HepG2 (cell line): ENCODE data around the gene DRAXIN. TPM values are rescaled to one million over a fixed set of nuclear protein-coding genes. Genes with fewer than 3 reads are reported as not detected.

Experiments
- ATAC-seq: fragments of 200-7000 bp; cut with Tn5 transposase; 3 replicates; pipeline ENCODE4 v1.9.1; 2020; ENCODE audit warnings: mild to moderate bottlenecking, moderate library complexity
- BruUV-seq: library from RNA; stranded (reverse); fragments of 400-500 nt; replicated peaks from 2 replicates; lab custom pipeline; 2021; lab: Mats Ljungman, UMichigan
- CTCF ChIA-PET: fragments of 300-600 bp; formaldehyde crosslinking; extraction: SDS; loops from one replicate; lab custom pipeline; 2021; ENCODE audit warnings: low total read pairs, inconsistent platforms, low intra/inter-chr PET ratio; lab: Yijun Ruan, JAX
- POLR2A ChIA-PET: fragments of 350-600 bp; sonication (Branson Sonifier 250); formaldehyde crosslinking; loops from one replicate; lab custom pipeline; 2020; ENCODE audit warnings: antibody characterized with exemption, inconsistent platforms; lab: Yijun Ruan, JAX
- DNase-seq: peaks from one replicate; pipeline ENCODE4 v3.0.0-alpha.2; 2015; ENCODE audit warnings: low spot score
- FAIRE-seq: peaks from 3 replicates; lab custom pipeline; 2011; peaks lifted over from hg19 to GRCh38; lab: Jason Lieb, UNC
- H2AFZ ChIP-seq: one replicate; pipeline ENCODE4 v1.6.1; 2011; ENCODE audit warnings: low read length, inconsistent platforms
- H3K27ac ChIP-seq: fragments of 300-600 bp; 3 replicates; pipeline ENCODE4 v1.8.0; 2011; ENCODE audit warnings: mixed run types, mild to moderate bottlenecking, mixed read lengths, low read length, inconsistent platforms; ENCODE audit not compliant: insufficient read depth; ENCODE audit errors: extremely low read length
- H3K27me3 ChIP-seq, 2 experiments: fragments of 200-600 bp in 1 of 2; 2 replicates in 1 of 2; 3 replicates in 1 of 2; pipeline versions ENCODE4 v1.6.0 to v1.8.0; 2011; ENCODE audit warnings: low read length in 2 of 2, mild to moderate bottlenecking in 2 of 2, moderate library complexity in 2 of 2, inconsistent platforms in 1 of 2; ENCODE audit not compliant: insufficient read depth in 2 of 2, control insufficient read depth in 1 of 2
- H3K36me3 ChIP-seq, 2 experiments: fragments of 200-600 bp in 1 of 2; replicated peaks in 1 of 2; 2 replicates in 1 of 2; 3 replicates in 1 of 2; pipeline versions ENCODE4 v1.5.1 to v1.8.0; 2011; ENCODE audit warnings: low read length in 2 of 2, inconsistent platforms in 1 of 2; ENCODE audit not compliant: insufficient read depth in 2 of 2, control insufficient read depth in 1 of 2
- H3K4me1 ChIP-seq: 2 replicates; pipeline ENCODE4 v1.5.1; 2012; ENCODE audit warnings: low read length, inconsistent platforms; ENCODE audit not compliant: insufficient read depth
- H3K4me2 ChIP-seq: 2 replicates; pipeline ENCODE4 v1.6.0; 2011; ENCODE audit warnings: low read depth, low read length, inconsistent platforms
- H3K4me3 ChIP-seq, 3 experiments: fragments of 200-600 bp in 1 of 3; sonication (generic), shearing (Covaris generic) in 1 of 3; replicated peaks in 1 of 3; 2 replicates each; pipeline ENCODE4 v1.5.1; 2011 to 2016; ENCODE audit warnings: low read length in 3 of 3, inconsistent platforms in 2 of 3, low read depth in 2 of 3, mild to moderate bottlenecking in 2 of 3, control low read depth in 1 of 3, mixed read lengths in 1 of 3; ENCODE audit not compliant: insufficient read depth in 1 of 3
- H3K79me2 ChIP-seq: one replicate; pipeline ENCODE4 v1.6.1; 2011; ENCODE audit warnings: low read length, inconsistent platforms; ENCODE audit not compliant: insufficient read depth
- H3K9ac ChIP-seq: 2 replicates; pipeline ENCODE4 v1.6.0; 2011; ENCODE audit warnings: mild to moderate bottlenecking, low read depth, low read length, inconsistent platforms; ENCODE audit not compliant: insufficient read depth
- H3K9me3 ChIP-seq: 2 replicates; pipeline ENCODE4 v1.5.1; 2012; ENCODE audit warnings: mild to moderate bottlenecking, low read length
- H4K20me1 ChIP-seq: 2 replicates; pipeline ENCODE4 v1.6.0; 2011; ENCODE audit warnings: inconsistent platforms, mild to moderate bottlenecking, low read length, moderate library complexity; ENCODE audit not compliant: insufficient read depth
- ARNT2 ChIP-seq: sonication (generic); formaldehyde crosslinking; IDR thresholded peaks from 2 replicates; pipeline ENCODE4 v1.8.0; 2022; ENCODE audit warnings: mild to moderate bottlenecking, low read depth, missing genetic modification reagents, moderate library complexity
- CHD2 ChIP-seq: IDR thresholded peaks from 2 replicates; pipeline ENCODE4 v1.6.1; 2011; ENCODE audit warnings: low read depth, low read length, improper control_type of control experiment
- MIER2 ChIP-seq: IDR thresholded peaks from 2 replicates; pipeline ENCODE4 v1.6.1; 2016; ENCODE audit warnings: missing biosample characterization, missing genetic modification reagents
- NFATC3 ChIP-seq: sonication (generic); formaldehyde crosslinking; IDR thresholded peaks from 2 replicates; pipeline ENCODE4 v1.5.1; 2020; ENCODE audit warnings: mild to moderate bottlenecking, missing genetic modification reagents
- PHF8 ChIP-seq: sonication (generic); formaldehyde crosslinking; IDR thresholded peaks from 2 replicates; pipeline ENCODE4 v1.5.0; 2020; ENCODE audit warnings: missing genetic modification reagents
- RXRA ChIP-seq: sonication (generic); formaldehyde crosslinking; IDR thresholded peaks from 2 replicates; pipeline ENCODE4 v1.5.1; 2020; ENCODE audit warnings: missing genetic modification reagents
- SOX5 ChIP-seq: IDR thresholded peaks from 2 replicates; pipeline ENCODE4 v1.6.1; 2016; ENCODE audit warnings: borderline replicate concordance
- TAF1 ChIP-seq: sonication (generic); formaldehyde crosslinking; IDR thresholded peaks from 2 replicates; pipeline ENCODE4 v1.4.0; 2020; ENCODE audit warnings: missing genetic modification reagents
- TBL1XR1 ChIP-seq: fragments of 150-350 bp; IDR thresholded peaks from 2 replicates; pipeline ENCODE4 v1.6.1; 2014; ENCODE audit warnings: borderline replicate concordance, low read length; ENCODE audit not compliant: partially characterized antibody
- ZNF605 ChIP-seq: sonication (generic); formaldehyde crosslinking; IDR thresholded peaks from 2 replicates; pipeline ENCODE4 v1.8.0; 2022; ENCODE audit warnings: mild to moderate bottlenecking, missing genetic modification reagents
- ZNF879 ChIP-seq: sonication (generic); formaldehyde crosslinking; IDR thresholded peaks from 2 replicates; pipeline ENCODE4 v1.8.1; 2023; ENCODE audit warnings: missing genetic modification reagents
- WGBS: methylation state at CpG from one replicate; pipeline ENCODE4 v1.1.6; 2017; ENCODE audit warnings: low lambda C conversion rate; 5-methylcytosine and 5-hydroxymethylcytosine counted together
- in situ Hi-C: cut with HindIII; loops from 2 replicates; pipeline ENCODE4 v1.10.0; 2017; ENCODE audit warnings: low pct_unique_long_range_greater_than_20kb; ENCODE audit not compliant: extremely low pct_ligation_motif_present
- intact Hi-C: fragments of 100-400 bp; cut with micrococcal nuclease; formaldehyde crosslinking; loops from one replicate; pipeline ENCODE4 v1.10.0; 2022; ENCODE audit not compliant: unreplicated experiment
- polyA plus RNA-seq, 8 experiments: library from polyadenylated mRNA; depleted of rRNA in 3 of 8; stranded (reverse) in 7 of 8; unstranded in 1 of 8; fragments of >200 nt; fragmentation: Illumina TruSeq in 4 of 8; extraction: Trizol in 4 of 8; gene quantifications; 2 replicates each; pipeline versions ENCODE4 v1.2.1 to v1.2.3, GENCODE V29; 2011 to 2016; ENCODE audit warnings: low read depth in 4 of 8, missing spikeins in 1 of 8, mixed read lengths in 1 of 8; ENCODE audit not compliant: insufficient read depth in 1 of 8
- total RNA-seq, 5 experiments: library from RNA; depleted of rRNA; stranded (reverse); fragments of >200 nt; fragmentation: Illumina TruSeq; extraction: Trizol; gene quantifications; 2 replicates each; pipeline ENCODE4 v1.2.3, GENCODE V29; 2016; ENCODE audit warnings: low read depth in 1 of 5
- TF ChIP-seq, protein P1 (sequence below): sonication (generic); formaldehyde crosslinking; IDR thresholded peaks from 2 replicates; pipeline ENCODE4 v1.4.0; 2020; ENCODE audit warnings: missing genetic modification reagents, low read depth, mild to moderate bottlenecking, borderline replicate concordance
- TF ChIP-seq, protein P2 (sequence below): sonication (generic); formaldehyde crosslinking; IDR thresholded peaks from 2 replicates; pipeline ENCODE4 v1.5.1; 2020; ENCODE audit warnings: mild to moderate bottlenecking, moderate library complexity, missing genetic modification reagents
- TF ChIP-seq, protein P3 (sequence below): sonication (generic); formaldehyde crosslinking; conservative IDR thresholded peaks from 2 replicates; pipeline ENCODE4 v1.4.0; 2020; ENCODE audit warnings: missing genetic modification reagents
- TF ChIP-seq, protein P4 (sequence below): sonication (generic); formaldehyde crosslinking; IDR thresholded peaks from 2 replicates; pipeline ENCODE4 v1.8.1; 2023; ENCODE audit warnings: mild to moderate bottlenecking, moderate library complexity, missing genetic modification reagents

DRAXIN gene
- total and polyA plus RNA-seq, 2 of the 13 experiments (the other 11 are each of a cell fraction or from before 2014, with no cell fraction given): 0.02 TPM; not detected in 1

DNA sequence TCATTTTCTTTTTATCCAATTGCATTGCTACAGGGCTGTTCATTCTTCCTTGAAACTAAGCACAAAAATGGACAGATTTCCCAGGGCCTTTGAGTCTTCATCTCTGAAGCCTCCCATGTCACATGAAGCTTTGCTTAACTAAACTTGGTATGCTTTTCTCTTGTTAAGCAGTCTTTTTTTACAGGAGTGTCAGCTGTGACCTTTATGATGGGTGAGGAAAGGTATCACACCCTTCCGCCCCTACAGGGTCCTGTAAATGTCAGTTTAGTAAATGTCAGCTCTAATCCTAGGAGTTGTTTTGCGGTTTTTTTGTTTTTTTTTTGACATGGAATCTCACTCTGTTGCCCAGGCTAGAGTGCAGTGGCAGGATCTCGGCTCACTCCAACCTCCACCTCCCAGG is 41.8 kb downstream of the DRAXIN start:
- intact Hi-C loops: no loop called here
- Histone ChIP-seq H3K9me3 (no peaks in the 10 kb centered on the region), H3K4me1 (peaks cover 58% of the 10 kb centered on the region), H3K79me2 (no peaks in the 10 kb centered on the region), H2AFZ (no peak overlapping the region), H3K36me3 (no peaks in the 10 kb centered on the region), H4K20me1 (no peaks in the 10 kb centered on the region), H3K4me3 (no peak overlapping the region), H3K27me3 (peaks cover 0 to 3% of the 10 kb centered on the region in 2 experiments; a peak in 2 of 5 replicates), H3K4me2 (no peak overlapping the region), H3K27ac (no peak overlapping the region), H3K9ac (no peak overlapping the region)
- CTCF ChIA-PET: no interaction called here
- 53% methylated on average over 3 of the region's 3 CpGs for whole genome bisulfite sequencing
- in situ Hi-C loops: no loop called here
- TF ChIP-seq, protein P1, sequence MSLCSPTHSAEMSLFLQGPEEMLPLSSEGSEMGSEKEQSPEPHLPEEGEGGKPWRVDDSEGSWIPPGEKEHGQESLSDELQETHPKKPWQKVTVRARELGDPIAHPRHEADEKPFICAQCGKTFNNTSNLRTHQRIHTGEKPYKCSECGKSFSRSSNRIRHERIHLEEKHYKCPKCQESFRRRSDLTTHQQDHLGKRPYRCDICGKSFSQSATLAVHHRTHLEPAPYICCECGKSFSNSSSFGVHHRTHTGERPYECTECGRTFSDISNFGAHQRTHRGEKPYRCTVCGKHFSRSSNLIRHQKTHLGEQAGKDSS: no peak
- POLR2A ChIA-PET: interaction anchor here (0.7 kb wide), 1 partner anchor 44 kb away, joined by 3 read pairs; no protein-coding TSS in a partner anchor
- no TSS peak for BruUV-seq
- no peak for FAIRE-seq
- no peak for DNase-seq
- ATAC-seq: no peak

DNA sequence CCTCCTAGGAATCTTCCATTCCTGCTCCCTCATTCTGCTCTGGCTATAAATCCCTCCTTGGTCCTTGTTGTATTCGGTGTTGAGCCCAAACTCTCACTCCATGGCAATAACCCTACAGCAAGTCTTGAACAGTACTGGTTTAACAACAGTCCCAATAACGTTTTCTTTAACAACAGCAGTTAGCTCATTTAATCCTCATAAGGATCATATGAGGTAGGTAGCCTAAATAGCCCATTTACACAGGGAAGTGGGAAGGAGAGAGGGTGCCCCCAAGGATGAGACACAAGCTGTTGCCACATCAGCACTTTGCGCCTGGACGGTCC is 44.0 kb downstream of the DRAXIN start:
- intact Hi-C loops: no loop called here
- no peak for TF ChIP-seq TAF1 (CRISPR knock-in tag)
- no peak for TF ChIP-seq NFATC3 (CRISPR knock-in tag)
- TF ChIP-seq RXRA (CRISPR knock-in tag): no peak
- TF ChIP-seq, protein P2, sequence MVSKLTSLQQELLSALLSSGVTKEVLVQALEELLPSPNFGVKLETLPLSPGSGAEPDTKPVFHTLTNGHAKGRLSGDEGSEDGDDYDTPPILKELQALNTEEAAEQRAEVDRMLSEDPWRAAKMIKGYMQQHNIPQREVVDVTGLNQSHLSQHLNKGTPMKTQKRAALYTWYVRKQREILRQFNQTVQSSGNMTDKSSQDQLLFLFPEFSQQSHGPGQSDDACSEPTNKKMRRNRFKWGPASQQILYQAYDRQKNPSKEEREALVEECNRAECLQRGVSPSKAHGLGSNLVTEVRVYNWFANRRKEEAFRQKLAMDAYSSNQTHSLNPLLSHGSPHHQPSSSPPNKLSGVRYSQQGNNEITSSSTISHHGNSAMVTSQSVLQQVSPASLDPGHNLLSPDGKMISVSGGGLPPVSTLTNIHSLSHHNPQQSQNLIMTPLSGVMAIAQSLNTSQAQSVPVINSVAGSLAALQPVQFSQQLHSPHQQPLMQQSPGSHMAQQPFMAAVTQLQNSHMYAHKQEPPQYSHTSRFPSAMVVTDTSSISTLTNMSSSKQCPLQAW: no peak
- no peak for TF ChIP-seq MIER2 (CRISPR knock-in tag)
- TF ChIP-seq TBL1XR1: no peak
- no peak for TF ChIP-seq SOX5
- TF ChIP-seq PHF8 (CRISPR knock-in tag): no peak
- TF ChIP-seq ZNF605 (CRISPR knock-in tag): no peak
- TF ChIP-seq ARNT2 (CRISPR knock-in tag): peak; percentile 3; the same call in 1 of the 2 replicates
- TF ChIP-seq, protein P3, sequence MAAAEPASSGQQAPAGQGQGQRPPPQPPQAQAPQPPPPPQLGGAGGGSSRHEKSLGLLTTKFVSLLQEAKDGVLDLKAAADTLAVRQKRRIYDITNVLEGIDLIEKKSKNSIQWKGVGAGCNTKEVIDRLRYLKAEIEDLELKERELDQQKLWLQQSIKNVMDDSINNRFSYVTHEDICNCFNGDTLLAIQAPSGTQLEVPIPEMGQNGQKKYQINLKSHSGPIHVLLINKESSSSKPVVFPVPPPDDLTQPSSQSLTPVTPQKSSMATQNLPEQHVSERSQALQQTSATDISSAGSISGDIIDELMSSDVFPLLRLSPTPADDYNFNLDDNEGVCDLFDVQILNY (CRISPR knock-in tag): no peak
- TF ChIP-seq, protein P4, sequence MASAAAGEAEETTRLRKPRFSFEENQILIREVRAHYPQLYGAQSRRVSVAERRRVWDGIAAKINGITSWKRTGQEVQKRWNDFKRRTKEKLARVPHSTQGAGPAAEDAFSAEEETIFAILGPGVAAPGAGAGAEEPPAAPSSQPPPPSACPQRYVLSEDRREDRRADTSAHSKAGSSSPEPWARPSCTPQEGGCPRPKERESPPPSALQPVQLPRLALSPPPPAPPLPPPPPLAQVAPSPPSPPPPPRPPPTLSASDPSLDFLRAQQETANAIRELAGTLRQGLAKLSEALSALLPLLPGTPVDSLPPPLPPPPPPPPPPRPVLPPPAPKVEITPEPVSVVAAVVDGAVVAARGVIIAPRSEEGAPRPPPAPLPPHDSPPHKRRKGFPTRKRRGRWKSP (CRISPR knock-in tag): no peak
- 0 out of 2 replicates have a peak, but pooled peaks have one; percentile 33 for TF ChIP-seq ZNF879 (CRISPR knock-in tag)
- TF ChIP-seq CHD2: no peak

More for the DNA sequence above, 44.0 kb downstream of the DRAXIN start:
- Histone ChIP-seq H3K4me3 (peak overlapping the region; percentile 86 to 99 (median 98); a peak in 5 of 6 replicates), H3K36me3 (no peaks in the 10 kb centered on the region), H3K27me3 (peaks cover 0 to 3% of the 10 kb centered on the region in 2 experiments; a peak in 2 of 5 replicates), H3K4me1 (peaks cover 48% of the 10 kb centered on the region), H3K9ac (no peak overlapping the region), H4K20me1 (no peaks in the 10 kb centered on the region), H2AFZ (no peak overlapping the region), H3K9me3 (no peaks in the 10 kb centered on the region), H3K27ac (no peak overlapping the region), H3K4me2 (peak overlapping the region; percentile 88), H3K79me2 (no peaks in the 10 kb centered on the region)
- no peak for DNase-seq
- CTCF ChIA-PET: no interaction called here
- ATAC-seq: no peak
- 18% methylated on average over 3 of the region's 4 CpGs for WGBS
- FAIRE-seq: no peak
- in situ Hi-C loops: no loop called here
- POLR2A ChIA-PET: interaction anchor here (0.6 to 3.5 kb wide), 9 partner anchors 8 to 473 kb away, joined by 3 to 17 read pairs (median 6); partner anchors contain the start of genes CLCN6, FBXO2, FBXO44 and MTHFR
- BruUV-seq: no TSS peak
